ENCODE results near the gene MEIOB. TPM values are rescaled to one million over a fixed set of nuclear protein-coding genes. Genes with fewer than 3 reads are reported as not detected.
"Not testable (repeated sequence)": the region's sequence is repeated elsewhere in the genome, so short reads cannot be mapped to it uniquely, and the experiment has no call there.

Gene MEIOB
- total RNA-seq, 1 donor from 2014 or later = not detected

DNA sequence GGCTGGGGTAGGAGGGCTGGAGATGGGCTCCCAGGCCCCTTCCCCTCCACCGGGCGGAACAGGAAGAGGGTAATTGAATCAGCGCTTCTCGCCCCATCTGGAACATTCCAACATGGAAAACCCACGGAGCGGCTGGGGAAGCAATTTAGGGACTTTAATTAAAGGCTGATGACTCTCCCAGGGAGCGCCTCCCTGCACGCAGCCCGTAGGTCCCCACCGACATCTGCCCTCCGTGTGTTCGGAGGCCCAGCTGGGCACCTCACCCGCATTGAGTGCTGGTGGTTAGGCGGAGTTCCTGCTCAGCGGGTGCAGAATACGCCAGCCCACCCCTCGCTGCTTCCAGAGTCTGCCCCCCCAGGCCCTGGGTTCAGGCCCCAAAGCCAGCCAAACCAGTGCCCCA, 36.2 kb upstream of the MEIOB start:
- no peak for DNase-seq (ENCODE audit: low spot score)

DNA sequence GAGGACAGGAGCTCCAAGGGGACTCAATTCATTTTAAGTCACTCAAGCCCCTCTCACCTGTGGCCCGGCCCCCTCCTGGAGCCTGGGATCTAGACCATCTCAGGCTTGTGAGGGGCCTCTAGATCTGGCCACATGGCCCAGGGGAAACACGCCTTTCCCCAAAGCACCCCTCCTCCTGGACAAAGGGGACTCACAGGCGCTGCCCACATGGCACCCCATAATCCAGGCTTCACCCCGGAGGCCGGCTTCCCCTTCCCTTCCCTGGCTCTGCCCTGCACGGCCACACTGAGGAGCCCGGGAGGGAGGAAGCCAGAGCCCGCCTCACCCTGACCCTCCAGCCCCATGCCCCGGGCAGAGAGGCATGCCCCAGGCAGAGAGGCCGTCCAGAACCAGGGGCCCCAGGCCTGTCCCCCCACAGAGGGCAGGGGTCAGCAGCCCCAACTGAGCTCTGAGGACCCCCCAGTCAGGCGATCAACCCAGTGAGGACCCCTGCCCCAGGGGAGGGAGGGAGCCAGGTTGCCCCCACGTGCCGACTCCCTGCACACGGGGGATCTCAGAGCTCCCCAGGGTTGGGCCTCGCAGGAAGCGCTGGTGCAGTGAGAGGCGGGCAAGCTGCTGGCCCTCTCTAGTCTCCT, 35.4 kb upstream of the MEIOB start:
- DNase-seq (ENCODE audit: low spot score) = no peak

GRCh38 chr16:1906846-1907165, 34.8 kb upstream of the MEIOB start:
- no peak for DNase-seq (ENCODE audit: low spot score)

GRCh38 chr16:1906055-1906845, 34.3 kb upstream of the MEIOB start:
- no peak for DNase-seq (ENCODE audit: low spot score)

GRCh38 chr16:1903845-1904840, 32.2 kb upstream of the MEIOB start:
- no peak for DNase-seq (ENCODE audit: low spot score)

GRCh38 chr16:1903220-1903574, 31.2 kb upstream of the MEIOB start:
- no peak for DNase-seq (ENCODE audit: low spot score)

DNA sequence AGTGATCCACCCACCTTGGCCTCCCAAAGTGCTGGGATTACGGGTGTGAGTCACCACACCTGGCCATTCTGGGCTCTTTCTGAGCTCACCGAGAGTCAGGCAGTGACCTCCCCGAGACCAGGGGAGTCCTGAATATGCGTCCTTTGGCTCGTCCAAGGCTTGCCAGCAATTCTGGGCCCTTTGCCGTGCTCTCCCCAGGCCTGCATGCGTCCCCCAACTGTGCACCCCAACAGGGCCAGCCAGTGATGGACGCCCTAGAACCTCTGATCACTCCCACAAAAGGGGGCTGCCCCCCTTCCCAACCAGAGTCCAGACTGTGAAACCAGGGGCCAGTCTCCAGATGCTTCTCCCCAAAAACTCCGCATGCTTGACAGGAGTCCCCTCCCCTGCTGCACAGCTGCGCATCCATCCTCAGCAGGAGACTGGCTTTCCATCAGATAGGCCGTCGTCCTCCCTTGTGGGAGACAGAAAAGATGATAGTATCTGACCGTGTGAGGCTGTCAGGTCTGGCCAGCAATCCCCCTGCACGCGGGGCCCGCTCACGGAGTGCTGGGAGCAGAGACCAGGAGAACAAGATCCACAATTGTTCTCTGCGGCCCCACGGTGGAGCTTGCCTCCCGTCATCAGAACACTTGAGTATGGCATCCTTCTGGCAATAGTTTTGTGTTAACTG, 30.7 kb upstream of the MEIOB start:
- DNase-seq (ENCODE audit: low spot score) = no peak

DNA sequence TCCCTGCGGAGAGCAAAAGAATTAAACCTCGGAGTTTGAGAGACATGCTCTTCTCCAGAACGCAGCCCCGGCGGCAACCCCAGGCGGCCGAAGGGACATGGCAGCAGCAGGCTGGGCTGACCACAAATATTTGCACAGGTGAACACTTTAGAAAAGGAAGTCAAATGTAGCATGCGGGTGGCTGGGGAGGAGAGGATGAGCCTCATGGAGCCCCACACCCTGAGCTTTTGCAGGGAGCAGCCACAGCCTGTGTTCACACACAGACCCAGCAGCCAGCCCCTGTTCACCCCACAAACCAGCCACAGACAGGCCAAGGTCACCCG, 28.4 kb upstream of the MEIOB start:
- no peak for DNase-seq (ENCODE audit: low spot score)

DNA sequence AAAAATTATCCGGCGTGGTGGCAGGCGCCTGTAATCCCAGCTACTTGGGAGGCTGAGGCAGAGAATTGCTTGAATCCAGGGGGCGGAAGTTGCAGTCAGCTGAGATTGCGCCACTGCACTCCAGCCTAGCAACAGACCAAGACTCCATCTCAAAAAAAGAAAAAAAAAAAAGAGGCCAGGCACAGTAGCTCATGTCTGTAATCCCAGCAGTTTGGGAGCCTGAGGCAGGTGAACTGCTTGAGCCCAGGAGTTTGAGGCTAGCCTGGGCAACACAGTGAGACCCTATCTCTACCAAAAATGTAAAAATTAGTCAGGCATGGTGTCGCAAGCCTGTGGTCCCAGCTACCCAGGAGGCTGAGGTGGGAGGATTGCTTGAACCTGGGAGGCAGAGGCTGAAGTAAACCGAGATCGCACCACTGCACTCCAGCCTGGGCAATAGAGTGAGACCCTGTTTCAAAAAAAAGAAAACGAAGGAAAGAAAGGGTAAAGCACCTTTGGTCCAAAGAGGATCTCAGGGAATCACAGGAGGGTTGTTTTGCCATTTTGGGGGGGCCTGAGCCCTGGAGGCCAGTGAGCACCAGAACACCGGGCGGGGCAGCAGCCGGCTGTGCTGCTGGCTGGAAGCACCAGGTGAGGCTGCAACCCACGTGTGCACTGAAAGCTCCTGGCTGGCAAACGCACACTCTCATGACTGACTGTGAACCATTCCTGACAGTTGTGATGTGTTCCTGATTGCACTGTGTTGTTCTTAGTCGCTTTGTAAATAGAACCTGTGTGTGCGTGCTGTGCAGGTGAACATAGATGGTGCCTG, 27.9 kb upstream of the MEIOB start:
- DNase-seq (ENCODE audit: low spot score) = no peak

DNA sequence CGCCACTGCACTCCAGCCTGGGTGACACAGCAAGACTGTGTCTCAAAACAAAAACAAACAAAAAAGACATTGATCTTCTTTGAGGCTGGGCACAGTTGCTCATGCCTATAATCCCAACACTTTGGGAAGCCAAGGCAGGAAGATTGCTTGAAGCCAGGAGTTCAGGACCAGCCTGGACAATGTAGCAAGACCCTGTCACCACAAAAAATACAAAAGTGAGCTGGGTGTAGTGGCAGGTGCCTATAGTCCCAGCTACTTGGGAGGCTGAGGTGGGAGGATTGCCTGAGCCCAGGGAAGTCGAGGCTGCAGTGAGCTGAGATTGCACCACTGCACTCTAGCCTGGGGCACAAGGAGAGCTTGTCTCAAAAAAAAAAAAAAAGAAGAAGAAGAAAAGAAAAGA, 25.7 kb upstream of the MEIOB start:
- DNase-seq (ENCODE audit: low spot score) = not testable (repeated sequence)

DNA sequence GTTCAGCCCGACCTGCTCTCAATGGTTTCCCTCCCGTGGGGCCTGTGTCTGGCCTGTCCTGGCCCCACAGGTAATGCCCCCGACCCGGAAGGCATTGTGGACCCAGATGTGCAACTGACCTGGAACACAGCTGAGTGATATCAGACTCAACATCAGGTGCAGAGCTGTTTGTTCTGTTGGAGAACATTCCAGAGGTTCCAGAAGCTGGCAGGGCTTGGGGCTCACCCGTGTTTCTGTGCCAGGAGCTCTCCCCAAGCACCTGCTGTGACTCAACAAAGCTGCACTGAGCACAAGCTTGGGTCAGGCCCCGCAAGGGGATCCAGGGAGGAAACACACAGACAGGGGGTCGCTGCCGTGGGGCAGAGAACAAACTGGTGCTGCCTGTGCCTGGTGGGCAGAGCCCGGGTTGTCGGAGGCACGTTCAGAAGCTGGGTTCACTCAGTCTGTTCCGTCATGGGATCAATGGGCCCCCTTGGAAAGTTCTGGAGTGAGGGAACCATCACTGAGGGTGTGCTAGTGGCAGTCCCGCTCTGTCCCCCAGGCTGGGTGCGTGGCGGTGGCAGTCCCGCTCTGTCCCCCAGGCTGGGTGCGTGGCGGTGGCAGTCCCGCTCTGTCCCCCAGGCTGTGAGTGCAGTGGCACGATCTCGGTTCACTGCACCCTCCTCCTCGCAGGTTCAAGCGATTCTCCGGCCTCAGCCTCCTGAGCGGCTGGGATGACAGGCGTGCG, 24.1 kb upstream of the MEIOB start:
- DNase-seq (ENCODE audit: low spot score) = no peak

GRCh38 chr16:1895068-1895467, 23.1 kb upstream of the MEIOB start:
- no peak for DNase-seq (ENCODE audit: low spot score)

- DNase-seq (ENCODE audit: low spot score) = no peak
Observed at GRCh38 chr16:1890708-1891050, 18.7 kb upstream of the MEIOB start.

GRCh38 chr16:1890024-1890707, 18.2 kb upstream of the MEIOB start:
- DNase-seq (ENCODE audit: low spot score) = no peak

DNA sequence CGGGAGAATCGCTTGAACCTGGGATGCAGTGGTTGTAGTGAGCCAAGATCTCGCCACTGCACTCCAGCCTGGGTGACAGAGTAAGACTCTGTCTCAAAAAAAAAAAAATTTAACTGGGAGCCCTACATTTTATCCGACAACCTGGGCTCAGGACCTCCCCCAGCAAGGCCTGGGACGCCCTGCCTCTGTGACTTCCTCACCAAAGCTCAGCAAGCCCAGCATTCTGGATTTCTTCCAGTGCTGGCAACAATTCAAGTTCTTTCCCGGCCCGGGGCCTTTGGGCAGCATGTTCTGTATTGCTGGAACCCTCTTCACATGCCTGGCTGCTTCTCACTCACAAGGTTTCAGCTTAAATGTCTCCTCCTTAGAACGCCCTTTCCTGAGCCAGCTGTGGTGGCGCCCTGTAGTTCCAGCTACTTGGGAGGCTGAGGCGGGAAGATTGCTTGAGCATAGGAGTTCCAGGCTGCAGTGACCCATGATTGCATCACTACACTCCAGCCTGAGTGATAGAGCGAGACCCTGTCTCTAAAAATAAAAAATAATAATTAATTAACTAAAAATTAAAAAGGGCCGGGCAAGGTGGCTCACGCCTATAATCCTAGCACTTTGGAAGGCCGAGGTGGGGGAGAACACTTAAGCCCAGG, 15.9 kb upstream of the MEIOB start:
- DNase-seq (ENCODE audit: low spot score) = no peak

- peak; percentile 51 for DNase-seq (ENCODE audit: low spot score)
Observed at GRCh38 chr16:1884889-1885288, 12.9 kb upstream of the MEIOB start.

GRCh38 chr16:1884155-1884760, 12.3 kb upstream of the MEIOB start:
- no peak for DNase-seq (ENCODE audit: low spot score)

GRCh38 chr16:1881172-1881571, 9.2 kb upstream of the MEIOB start:
- peak; percentile 67 for DNase-seq (ENCODE audit: low spot score)

DNA sequence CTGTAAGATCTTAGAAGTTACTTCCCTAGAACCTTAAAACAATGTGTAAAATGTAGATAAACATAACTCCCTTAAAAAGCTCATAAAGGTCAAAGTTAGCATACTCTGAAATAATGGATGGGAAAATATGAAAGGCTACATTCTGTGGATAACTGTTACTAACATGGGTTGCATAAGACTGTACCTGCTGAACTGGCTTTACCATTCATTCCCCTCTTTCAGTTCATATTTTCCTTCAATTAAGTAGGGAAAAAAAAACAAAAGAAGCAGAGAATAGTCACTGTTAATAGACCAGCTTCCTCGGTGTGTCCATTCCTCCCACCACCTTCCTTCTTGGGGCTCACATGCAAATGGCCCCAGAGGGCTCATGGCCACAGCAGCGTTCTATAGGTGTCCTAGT, 7.5 kb upstream of the MEIOB start:
- no peak for DNase-seq (ENCODE audit: low spot score)
